ENCODE data around the gene COL24A1. TPM values are rescaled to one million over a fixed set of nuclear protein-coding genes. Genes with fewer than 3 reads are reported as not detected.

The COL24A1 gene
- total RNA-seq, 1 donor from 2014 or later: 0.11 TPM

DNA sequence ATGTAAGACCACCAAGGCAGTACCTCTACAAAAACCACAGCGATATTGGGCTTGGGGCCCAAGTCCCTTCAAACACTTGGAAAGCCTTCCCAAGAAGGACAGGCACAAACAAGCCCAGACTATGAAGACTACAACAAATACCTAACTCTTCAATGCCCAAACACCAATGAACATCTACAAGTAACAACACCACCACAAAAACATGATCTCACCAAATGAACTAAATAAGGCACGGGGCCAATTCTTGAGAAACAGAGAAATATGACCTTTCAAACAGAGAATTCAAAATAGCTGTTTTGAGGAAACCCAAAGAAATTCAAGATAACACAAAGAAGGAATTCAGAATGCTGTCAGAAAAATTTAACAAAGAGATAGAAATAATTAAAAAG is 86.8 kb downstream of the COL24A1 start:
- TF ChIP-seq, protein P1, sequence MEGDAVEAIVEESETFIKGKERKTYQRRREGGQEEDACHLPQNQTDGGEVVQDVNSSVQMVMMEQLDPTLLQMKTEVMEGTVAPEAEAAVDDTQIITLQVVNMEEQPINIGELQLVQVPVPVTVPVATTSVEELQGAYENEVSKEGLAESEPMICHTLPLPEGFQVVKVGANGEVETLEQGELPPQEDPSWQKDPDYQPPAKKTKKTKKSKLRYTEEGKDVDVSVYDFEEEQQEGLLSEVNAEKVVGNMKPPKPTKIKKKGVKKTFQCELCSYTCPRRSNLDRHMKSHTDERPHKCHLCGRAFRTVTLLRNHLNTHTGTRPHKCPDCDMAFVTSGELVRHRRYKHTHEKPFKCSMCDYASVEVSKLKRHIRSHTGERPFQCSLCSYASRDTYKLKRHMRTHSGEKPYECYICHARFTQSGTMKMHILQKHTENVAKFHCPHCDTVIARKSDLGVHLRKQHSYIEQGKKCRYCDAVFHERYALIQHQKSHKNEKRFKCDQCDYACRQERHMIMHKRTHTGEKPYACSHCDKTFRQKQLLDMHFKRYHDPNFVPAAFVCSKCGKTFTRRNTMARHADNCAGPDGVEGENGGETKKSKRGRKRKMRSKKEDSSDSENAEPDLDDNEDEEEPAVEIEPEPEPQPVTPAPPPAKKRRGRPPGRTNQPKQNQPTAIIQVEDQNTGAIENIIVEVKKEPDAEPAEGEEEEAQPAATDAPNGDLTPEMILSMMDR (IDR thresholded peaks at IDR 0.05): no peak
- Histone ChIP-seq H3K27me3 (no peaks in the 10 kb centered on the region), H3K27ac (no peak overlapping the region), H3K4me1 (no peaks in the 10 kb centered on the region), H3K9me3 (no peaks in the 10 kb centered on the region), H3K36me3 (no peaks in the 10 kb centered on the region), H3K4me3 (no peak overlapping the region)
- DNase-seq (ENCODE audit: low spot score in 2 of 2): no peak
- intact Hi-C loops (cut with DNase I): no loop called here

DNA sequence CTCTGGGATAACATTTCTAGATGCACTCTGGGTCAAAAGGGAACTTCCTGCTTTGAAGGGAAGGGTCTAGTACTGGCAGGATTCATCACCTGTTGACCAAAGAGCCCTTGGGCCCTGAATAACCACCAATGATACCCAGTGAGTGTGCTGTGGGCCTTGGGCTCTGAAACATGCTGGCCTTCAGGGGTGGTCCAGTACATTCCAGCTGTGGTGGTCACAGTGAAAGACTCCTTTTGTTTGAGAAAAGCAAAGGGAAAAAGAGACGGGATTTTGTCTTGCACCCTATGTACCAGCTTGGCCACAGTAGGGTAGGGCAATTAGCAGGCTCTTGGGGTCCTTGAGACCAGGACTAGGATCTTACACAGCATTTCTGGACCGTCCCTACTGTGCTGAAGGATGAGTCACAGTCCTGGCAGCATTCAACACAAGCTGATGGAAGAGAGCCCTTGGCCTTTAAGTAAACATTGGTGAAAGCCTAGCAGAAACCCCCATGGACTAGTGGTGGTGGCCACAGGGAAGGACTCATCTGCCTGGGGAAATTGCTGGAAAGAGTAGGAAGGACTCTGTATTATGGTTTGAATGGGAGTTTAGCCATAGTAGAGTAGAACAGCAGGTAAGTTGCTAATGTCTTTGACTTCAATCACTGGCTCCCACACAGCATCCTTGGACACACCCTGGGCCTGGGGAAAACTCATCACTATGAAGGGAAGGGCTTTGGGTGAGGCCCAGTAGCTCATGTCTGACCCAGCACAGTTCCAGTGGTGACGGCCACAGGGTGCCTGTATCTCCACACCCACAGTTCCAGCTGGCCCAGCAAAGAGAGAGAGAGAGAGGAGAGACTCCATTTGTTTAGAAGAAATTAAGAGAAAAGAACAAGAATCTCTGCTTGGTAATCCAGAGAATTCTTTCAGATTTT is 87.5 kb downstream of the COL24A1 start:
- Histone ChIP-seq H3K4me1 (no peaks in the 10 kb centered on the region), H3K27me3 (no peaks in the 10 kb centered on the region), H3K9me3 (no peaks in the 10 kb centered on the region), H3K36me3 (no peaks in the 10 kb centered on the region), H3K27ac (no peak overlapping the region), H3K4me3 (no peak overlapping the region)
- intact Hi-C loops (cut with DNase I): no loop called here
- no peak for DNase-seq (ENCODE audit: low spot score in 2 of 2)
- TF ChIP-seq, protein P1 (IDR thresholded peaks at IDR 0.05): no peak

DNA sequence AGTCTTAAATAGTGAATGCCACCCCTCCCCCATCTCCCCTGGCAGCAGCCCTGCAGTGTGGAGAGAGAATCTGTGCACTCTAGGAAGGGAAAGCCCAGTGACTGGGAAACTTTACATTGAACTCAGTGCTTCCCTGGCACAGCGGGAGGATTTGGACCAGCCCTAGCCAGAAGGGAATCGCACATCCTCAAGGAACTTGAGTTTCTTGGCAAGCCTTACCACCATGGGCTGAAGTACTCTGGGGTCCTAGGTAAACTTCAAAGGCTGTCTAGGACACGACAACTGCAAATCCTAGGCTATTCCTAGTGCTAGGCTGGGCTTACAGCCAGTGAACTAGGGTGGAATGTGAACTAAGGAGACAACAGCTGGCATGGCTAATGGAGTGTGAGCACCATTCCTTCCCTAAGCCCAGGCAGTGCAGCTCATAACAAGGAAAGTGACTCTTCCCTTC is 88.3 kb downstream of the COL24A1 start:
- Histone ChIP-seq H3K27ac (no peak overlapping the region), H3K9me3 (no peaks in the 10 kb centered on the region), H3K27me3 (no peaks in the 10 kb centered on the region), H3K36me3 (no peaks in the 10 kb centered on the region), H3K4me3 (no peak overlapping the region), H3K4me1 (no peaks in the 10 kb centered on the region)
- DNase-seq (ENCODE audit: low spot score in 2 of 2): no peak
- TF ChIP-seq, protein P1 (IDR thresholded peaks at IDR 0.05): no peak
- intact Hi-C loops (cut with DNase I): no loop called here

DNA sequence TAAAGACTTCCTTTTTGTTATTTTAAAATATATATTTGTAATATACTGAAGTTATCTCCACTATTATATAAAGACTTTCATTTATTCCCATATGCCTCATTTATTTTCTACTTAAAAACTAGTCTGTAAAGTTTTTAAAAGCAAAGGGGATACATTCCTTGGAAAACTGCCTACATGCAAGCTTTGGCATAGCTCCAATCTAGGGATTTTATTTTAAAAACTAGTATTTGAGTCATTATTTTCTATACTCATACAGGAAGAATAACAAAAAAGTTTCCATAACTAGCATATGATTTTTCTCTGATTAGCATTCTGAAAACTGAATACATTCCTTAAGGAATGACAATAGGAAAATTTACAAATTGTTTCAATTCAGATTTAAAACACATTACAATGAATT is 88.9 kb downstream of the COL24A1 start:
- H3K4me3 ChIP-seq: no peak overlapping the region
- no peaks in the 10 kb centered on the region for H3K27me3 ChIP-seq
- DNase-seq (ENCODE audit: low spot score in 2 of 2): no peak
- H3K36me3 ChIP-seq: no peaks in the 10 kb centered on the region
- no peak overlapping the region for H3K27ac ChIP-seq
- H3K4me1 ChIP-seq: no peaks in the 10 kb centered on the region
- intact Hi-C loops (cut with DNase I): no loop called here
- H3K9me3 ChIP-seq: no peaks in the 10 kb centered on the region
- TF ChIP-seq, protein P1 (IDR thresholded peaks at IDR 0.05): no peak

DNA sequence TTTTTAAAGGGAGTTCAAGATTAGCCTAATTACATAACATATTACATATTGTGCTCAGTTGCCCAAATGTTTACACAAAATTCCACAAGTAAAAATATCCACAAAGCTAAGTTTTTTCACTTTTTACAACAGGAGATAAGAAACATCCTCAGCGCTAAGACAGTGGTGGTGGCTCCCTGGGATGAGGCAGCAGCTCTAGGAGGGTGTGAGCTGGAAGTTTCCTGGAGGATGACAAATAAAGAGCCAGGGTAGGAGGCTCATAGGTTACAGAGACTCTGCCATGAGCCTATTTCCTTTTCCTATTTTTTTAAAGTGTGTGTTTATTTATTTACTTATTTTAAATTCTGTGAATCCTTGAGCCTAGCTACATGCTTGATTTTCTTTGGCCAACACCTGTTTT is 91.7 kb downstream of the COL24A1 start:
- Histone ChIP-seq H3K4me1 (no peaks in the 10 kb centered on the region), H3K27ac (no peak overlapping the region), H3K9me3 (no peaks in the 10 kb centered on the region), H3K27me3 (no peaks in the 10 kb centered on the region), H3K36me3 (no peaks in the 10 kb centered on the region), H3K4me3 (no peak overlapping the region)
- DNase-seq (ENCODE audit: low spot score in 2 of 2): no peak
- intact Hi-C loops (cut with DNase I): no loop called here
- TF ChIP-seq, protein P1 (IDR thresholded peaks at IDR 0.05): no peak
